ENCODE results near the gene DNAH8. TPM values are rescaled to one million over a fixed set of nuclear protein-coding genes. Genes with fewer than 3 reads are reported as not detected.

Gene DNAH8
- total RNA-seq, 1 donor from 2014 or later = 0.32 TPM

- intact Hi-C loops (cut with micrococcal nuclease) = no loop called here
These were observed 346.5 kb downstream of the DNAH8 start for GRCh38 chr6:39061588-39061987.

- intact Hi-C loops (cut with micrococcal nuclease) = no loop called here
These were observed 347.1 kb downstream of the DNAH8 start for GRCh38 chr6:39062014-39062740.

GRCh38 chr6:39063526-39063925 is 348.4 kb downstream of the DNAH8 start:
- intact Hi-C loops (cut with micrococcal nuclease) = no loop called here

- intact Hi-C loops (cut with micrococcal nuclease) = no loop called here
These were observed 350.4 kb downstream of the DNAH8 start for GRCh38 chr6:39065561-39065960.

- intact Hi-C loops (cut with micrococcal nuclease) = no loop called here
These were observed 353.3 kb downstream of the DNAH8 start for GRCh38 chr6:39068391-39068790.

GRCh38 chr6:39072830-39073229 is 357.7 kb downstream of the DNAH8 start:
- intact Hi-C loops (cut with micrococcal nuclease) = no loop called here

GRCh38 chr6:39073471-39074355 is 358.6 kb downstream of the DNAH8 start:
- intact Hi-C loops (cut with micrococcal nuclease) = no loop called here

GRCh38 chr6:39074486-39074885 is 359.4 kb downstream of the DNAH8 start:
- intact Hi-C loops (cut with micrococcal nuclease) = no loop called here

- intact Hi-C loops (cut with micrococcal nuclease) = no loop called here
These were observed 360.0 kb downstream of the DNAH8 start for GRCh38 chr6:39075010-39075686.

- intact Hi-C loops (cut with micrococcal nuclease) = no loop called here
These were observed 360.9 kb downstream of the DNAH8 start for GRCh38 chr6:39075807-39076622.

GRCh38 chr6:39076623-39077535 is 361.8 kb downstream of the DNAH8 start:
- intact Hi-C loops (cut with micrococcal nuclease) = no loop called here

GRCh38 chr6:39077882-39078594 is 362.9 kb downstream of the DNAH8 start:
- intact Hi-C loops (cut with micrococcal nuclease) = no loop called here

GRCh38 chr6:39078695-39079094 is 363.6 kb downstream of the DNAH8 start:
- intact Hi-C loops (cut with micrococcal nuclease) = no loop called here

- intact Hi-C loops (cut with micrococcal nuclease) = loop anchor here (10.0 kb wide), 1 partner anchor 225 kb away; no protein-coding TSS in a partner anchor
These were observed 364.4 kb downstream of the DNAH8 start for GRCh38 chr6:39079197-39080125.

Data from T-helper 2 cell treated with Interferon-gamma antibody and Interleukin-4, amounts not matched to agents 100 ng/mL and 5 ng/mL, for 36 hours (primary cell).